K562 (cell line): ENCODE results near the gene CLEC3B. TPM values are rescaled to one million over a fixed set of nuclear protein-coding genes. Genes with fewer than 3 reads are reported as not detected.

Source experiments
- ATAC-seq: fragments of 200-7000 bp; cut with Tn5 transposase; 3 replicates; pipeline ENCODE4 v1.9.1; 2020; ENCODE audit warnings: moderate library complexity
- BruUV-seq: library from RNA; stranded (reverse); fragments of 400-500 nt; replicated peaks from 2 replicates; lab custom pipeline; 2021; lab: Mats Ljungman, UMichigan
- CTCF ChIA-PET: fragments of 300-600 bp; formaldehyde crosslinking; extraction: SDS; loops from one replicate; lab custom pipeline; 2021; ENCODE audit warnings: low intra/inter-chr PET ratio; lab: Yijun Ruan, JAX
- POLR2A ChIA-PET: fragments of 300-600, 350-650 bp; sonication (Branson Sonifier 250); formaldehyde crosslinking; extraction: SDS; loops from one replicate; lab custom pipeline; 2021; ENCODE audit warnings: antibody characterized with exemption, inconsistent platforms; lab: Yijun Ruan, JAX
- DNase-seq, 4 experiments: peaks; one replicate each; pipeline versions ENCODE4 v3.0.0 to v3.0.0-alpha.2; 2011 to 2018; ENCODE audit warnings: low spot score in 3 of 4, mixed read lengths in 3 of 4; ENCODE audit errors: extremely low read depth in 1 of 4
- FAIRE-seq: peaks from 2 replicates; lab custom pipeline; 2011; peaks lifted over from hg19 to GRCh38; lab: Jason Lieb, UNC
- H2AFZ ChIP-seq: 2 replicates; pipeline ENCODE4 v1.6.0; 2011; ENCODE audit warnings: low read depth, low read length, control low read depth, inconsistent platforms
- H3K27ac ChIP-seq: fragments of 200-600 bp; 3 replicates; pipeline ENCODE4 v1.8.0; 2011; ENCODE audit warnings: low read depth, mild to moderate bottlenecking, control low read depth, inconsistent platforms, low read length, moderate library complexity, mixed read lengths; ENCODE audit errors: extremely low read depth
- H3K27me3 ChIP-seq, 2 experiments: fragments of 300-600 bp in 1 of 2; 2 replicates in 1 of 2; 3 replicates in 1 of 2; pipeline versions ENCODE4 v1.6.0 to v1.8.0; 2011; ENCODE audit warnings: inconsistent platforms in 2 of 2, low read length in 2 of 2, mild to moderate bottlenecking in 1 of 2, mixed read lengths in 1 of 2, moderate library complexity in 1 of 2; ENCODE audit not compliant: control insufficient read depth in 2 of 2, insufficient read depth in 2 of 2
- H3K36me3 ChIP-seq: fragments of 300-600 bp; 3 replicates; pipeline ENCODE4 v1.8.0; 2011; ENCODE audit warnings: mild to moderate bottlenecking, low read length, inconsistent platforms; ENCODE audit not compliant: control insufficient read depth, insufficient read depth
- H3K4me1 ChIP-seq, 2 experiments: fragments of 200-600 bp in 1 of 2; replicated peaks in 1 of 2; 2 replicates in 1 of 2; 3 replicates in 1 of 2; pipeline versions ENCODE4 v1.5.1 to v1.8.0; 2011; ENCODE audit warnings: inconsistent platforms in 2 of 2, low read length in 2 of 2, mild to moderate bottlenecking in 1 of 2, mixed read lengths in 1 of 2, moderate library complexity in 1 of 2; ENCODE audit not compliant: control insufficient read depth in 2 of 2, insufficient read depth in 2 of 2
- H3K4me2 ChIP-seq: 2 replicates; pipeline ENCODE4 v1.6.1; 2011; ENCODE audit warnings: low read length, control low read depth, inconsistent platforms, mixed read lengths; ENCODE audit not compliant: insufficient read depth
- H3K4me3 ChIP-seq: fragments of 200-600 bp; sonication (generic), shearing (Covaris generic); 2 replicates; pipeline ENCODE4 v1.5.1; 2016; ENCODE audit warnings: control low read depth, inconsistent platforms
- H3K79me2 ChIP-seq: fragments of 200-600 bp; 3 replicates; pipeline ENCODE4 v1.8.0; 2011; ENCODE audit warnings: low read length, inconsistent platforms; ENCODE audit not compliant: control insufficient read depth, insufficient read depth
- H3K9ac ChIP-seq, 2 experiments: 2 replicates each; pipeline versions ENCODE4 v1.6.0 to v1.6.1; 2011; ENCODE audit warnings: low read depth in 2 of 2, low read length in 2 of 2, control low read depth in 1 of 2, inconsistent platforms in 1 of 2, mild to moderate bottlenecking in 1 of 2, mixed read lengths in 1 of 2; ENCODE audit not compliant: insufficient read depth in 1 of 2
- H3K9me1 ChIP-seq: one replicate; pipeline ENCODE4 v1.6.0; 2011; ENCODE audit warnings: inconsistent platforms, mild to moderate bottlenecking, low read length, moderate library complexity; ENCODE audit not compliant: control insufficient read depth, insufficient read depth
- H3K9me3 ChIP-seq: replicated peaks from 2 replicates; pipeline ENCODE4 v1.5.1; 2011; ENCODE audit warnings: low read depth, low read length, inconsistent platforms; ENCODE audit not compliant: control insufficient read depth, insufficient read depth
- H4K20me1 ChIP-seq: replicated peaks from 2 replicates; pipeline ENCODE4 v1.6.1; 2011; ENCODE audit warnings: low read length, inconsistent platforms, mixed read lengths; ENCODE audit not compliant: control insufficient read depth, insufficient read depth
- BRD4 ChIP-seq: fragments of 200-600 bp; sonication (generic); IDR thresholded peaks from 2 replicates; pipeline ENCODE4 v1.6.1; 2017; ENCODE audit warnings: inconsistent platforms
- FOXK2 ChIP-seq, 2 experiments: fragments of 450-650 bp; IDR thresholded peaks in 1 of 2; conservative IDR thresholded peaks in 1 of 2; 2 replicates each; pipeline ENCODE4 v1.6.1; 2016; ENCODE audit warnings: low read depth in 2 of 2, mild to moderate bottlenecking in 1 of 2
- JUND ChIP-seq, 2 experiments: IDR thresholded peaks; 2 replicates in 1 of 2; 3 replicates in 1 of 2; pipeline ENCODE4 v1.6.1; 2011; ENCODE audit warnings: borderline replicate concordance in 2 of 2, low read depth in 2 of 2, low read length in 2 of 2, improper control_type of control experiment in 1 of 2, missing biosample characterization in 1 of 2, missing genetic modification characterization in 1 of 2, missing genetic modification reagents in 1 of 2
- KLF13 ChIP-seq: fragments of 450-650 bp; IDR thresholded peaks from 2 replicates; pipeline ENCODE4 v1.6.1; 2016; ENCODE audit warnings: missing genetic modification characterization, low read depth, mild to moderate bottlenecking, missing compliant biosample characterization, moderate library complexity, borderline replicate concordance
- MTA1 ChIP-seq: fragments of 450-650 bp; IDR thresholded peaks from 2 replicates; pipeline ENCODE4 v1.6.1; 2017; ENCODE audit warnings: borderline replicate concordance
- MTF1 ChIP-seq: fragments of 250-450 bp; sonication (Bioruptor Pico); IDR thresholded peaks from 2 replicates; pipeline ENCODE4 v1.9.0; 2021; ENCODE audit warnings: moderate library complexity, mild to moderate bottlenecking, inconsistent platforms, borderline replicate concordance
- PHF20 ChIP-seq: fragments of 450-650 bp; IDR thresholded peaks from 2 replicates; pipeline ENCODE4 v1.6.1; 2018; ENCODE audit not compliant: partially characterized antibody
- RBM14 ChIP-seq: fragments of 200-400 bp; formaldehyde crosslinking; IDR thresholded peaks from 2 replicates; pipeline ENCODE4 v1.6.1; 2018; ENCODE audit warnings: low read depth, mild to moderate bottlenecking, low read length, moderate library complexity, borderline replicate concordance; ENCODE audit not compliant: insufficient read depth
- SNRNP70 ChIP-seq: fragments of 200-400 bp; formaldehyde crosslinking; optimal IDR thresholded peaks from 2 replicates; pipeline ENCODE3; 2017; ENCODE audit warnings: low read depth, low read length
- ZSCAN29 ChIP-seq: fragments of 450-650 bp; IDR thresholded peaks from 2 replicates; pipeline ENCODE4 v1.6.1; 2017
- WGBS: fragments of 100-300 bp; shearing (Covaris generic); methylation state at CpG from one replicate; pipeline ENCODE4 v1.1.6; 2016; ENCODE audit warnings: low coverage, mixed read lengths; ENCODE audit not compliant: insufficient coverage; ENCODE audit errors: missing lambda C conversion rate; 5-methylcytosine and 5-hydroxymethylcytosine counted together
- in situ Hi-C: fragments of 300-500 bp; cut with MboI; formaldehyde crosslinking; loops from 4 replicates; pipeline ENCODE4 v1.15.0; 2018; ENCODE audit warnings: inconsistent platforms, mixed read lengths
- intact Hi-C: fragments of 100-400 bp; cut with micrococcal nuclease; formaldehyde crosslinking; loops from 2 replicates; pipeline ENCODE4 v1.14.2; 2022
- polyA plus RNA-seq, 8 experiments: library from polyadenylated mRNA; depleted of rRNA in 4 of 8; stranded (reverse) in 5 of 8; unstranded in 3 of 8; fragments of >200 nt; fragmentation: Nextera tagmentation in 2 of 8; fragmentation: Illumina TruSeq in 1 of 8; extraction: Ambion mirVana in 2 of 8; extraction: Trizol in 1 of 8; gene quantifications; 2 replicates each; pipeline versions ENCODE4 v1.2.1 to v1.2.3, GENCODE V29; 2011 to 2014; ENCODE audit warnings: inconsistent platforms in 1 of 8, missing spikeins in 1 of 8
- total RNA-seq, 7 experiments: library from RNA; depleted of rRNA in 6 of 7; stranded (reverse); fragments of >200 nt in 6 of 7; fragmentation: Illumina TruSeq in 2 of 7; extraction: Trizol in 2 of 7; gene quantifications; 2 replicates each; pipeline versions ENCODE4 v1.2.1 to v1.2.3, GENCODE V29; 2011 to 2021; ENCODE audit warnings: low replicate concordance in 1 of 7
- TF ChIP-seq, protein P1 (sequence below): fragments of 250-450 bp; sonication (Bioruptor Pico); IDR thresholded peaks from 2 replicates; pipeline ENCODE4 v1.8.0; 2021; ENCODE audit warnings: mild to moderate bottlenecking, moderate library complexity
- TF ChIP-seq, protein P2 (sequence below), 2 experiments: fragments of 450-650 bp in 1 of 2; sonication (generic) in 1 of 2; formaldehyde crosslinking in 1 of 2; IDR thresholded peaks in 1 of 2; conservative IDR thresholded peaks in 1 of 2; 2 replicates each; pipeline versions ENCODE4 v1.6.1 to v1.8.1; 2016 to 2023; ENCODE audit warnings: mild to moderate bottlenecking in 2 of 2, moderate library complexity in 2 of 2, inconsistent platforms in 1 of 2, missing genetic modification reagents in 1 of 2
- TF ChIP-seq, protein P3 (sequence below): fragments of 250-450 bp; sonication (Bioruptor Pico); IDR thresholded peaks from 2 replicates; pipeline ENCODE4 v1.5.1; 2021; ENCODE audit warnings: mild to moderate bottlenecking
- TF ChIP-seq, protein P4 (sequence below): fragments of 450-650 bp; IDR thresholded peaks from 2 replicates; pipeline ENCODE4 v1.6.1; 2016
- TF ChIP-seq, protein P5 (sequence below): sonication (generic); formaldehyde crosslinking; IDR thresholded peaks from 2 replicates; pipeline ENCODE4 v1.8.0; 2023; ENCODE audit warnings: mild to moderate bottlenecking, missing genetic modification reagents

CLEC3B gene
- total and polyA plus RNA-seq, 9 of the 15 experiments (the other 6 are each of a cell fraction or from before 2014, with no cell fraction given) = not detected

DNA sequence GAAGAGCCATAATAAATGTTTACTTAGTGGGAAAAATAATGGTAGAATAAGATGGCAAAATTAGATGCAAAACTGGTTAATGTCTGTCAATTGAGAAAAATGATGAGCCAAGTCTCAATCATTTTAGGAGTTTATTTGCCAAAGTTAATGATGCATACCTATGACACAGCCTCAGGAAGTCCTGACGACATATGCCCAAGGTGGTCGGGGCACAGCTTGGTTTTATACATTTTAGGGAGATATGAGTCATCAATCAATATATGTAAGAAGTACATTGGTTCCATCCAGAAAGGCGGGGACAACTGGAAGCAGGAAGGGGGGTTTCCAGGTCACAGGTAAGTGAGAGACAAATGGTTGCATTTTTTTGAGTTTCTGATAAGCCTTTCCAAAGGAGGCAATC lies 31.5 kb downstream of the CLEC3B start:
- H4K20me1 ChIP-seq = no peaks in the 10 kb centered on the region
- BruUV-seq = no TSS peak
- intact Hi-C loops = no loop called here
- no peaks in the 10 kb centered on the region for H3K9me1 ChIP-seq
- CTCF ChIA-PET = no interaction called here
- no peak overlapping the region for H3K27ac ChIP-seq
- no peaks in the 10 kb centered on the region for H3K27me3 ChIP-seq
- FAIRE-seq (no peak), DNase-seq (no peak), ATAC-seq (no peak)
- peaks cover 25 to 82% of the 10 kb centered on the region in 2 experiments for H3K4me1 ChIP-seq
- in situ Hi-C loops = no loop called here
- no peaks in the 10 kb centered on the region for H3K9me3 ChIP-seq
- POLR2A ChIA-PET = interaction anchor here (1.1 to 1.3 kb wide), 3 partner anchors 15 to 119 kb away, joined by 3 to 4 read pairs (median 4); no protein-coding TSS in a partner anchor
- H3K36me3 ChIP-seq = no peaks in the 10 kb centered on the region
- no peak overlapping the region for H3K4me2 ChIP-seq
- H2AFZ ChIP-seq = no peak overlapping the region
- H3K9ac ChIP-seq = no peak overlapping the region
- H3K79me2 ChIP-seq = no peaks in the 10 kb centered on the region
- H3K4me3 ChIP-seq = no peak overlapping the region
- 67% methylated on average over 3 of the region's 3 CpGs for WGBS
- TF ChIP-seq JUND (IDR thresholded peaks at IDR 0.05; ENCODE audit: borderline replicate concordance, low read depth, low read length) (peak; percentile 47; the same call in 1 of the 2 replicates), JUND (tag; IDR thresholded peaks at IDR 0.05; ENCODE audit: borderline replicate concordance, low read depth, low read length) (peak; percentile 8; the same call in 1 of the 3 replicates), BRD4 (peak; percentile 23; the same call in 1 of the 2 replicates), ZSCAN29 (no peak), PHF20 (no peak), MTF1 (CRISPR knock-in tag) (no peak), KLF13 (tag) (no peak), FOXK2 (conservative IDR thresholded peaks at IDR 0.05 in 1 of 2, IDR thresholded peaks at IDR 0.05 in 1 of 2; ENCODE audit: low read depth in 2 of 2) (no peak), SNRNP70 (no peak), MTA1 (no peak), RBM14 (no peak)
- TF ChIP-seq, protein P1, sequence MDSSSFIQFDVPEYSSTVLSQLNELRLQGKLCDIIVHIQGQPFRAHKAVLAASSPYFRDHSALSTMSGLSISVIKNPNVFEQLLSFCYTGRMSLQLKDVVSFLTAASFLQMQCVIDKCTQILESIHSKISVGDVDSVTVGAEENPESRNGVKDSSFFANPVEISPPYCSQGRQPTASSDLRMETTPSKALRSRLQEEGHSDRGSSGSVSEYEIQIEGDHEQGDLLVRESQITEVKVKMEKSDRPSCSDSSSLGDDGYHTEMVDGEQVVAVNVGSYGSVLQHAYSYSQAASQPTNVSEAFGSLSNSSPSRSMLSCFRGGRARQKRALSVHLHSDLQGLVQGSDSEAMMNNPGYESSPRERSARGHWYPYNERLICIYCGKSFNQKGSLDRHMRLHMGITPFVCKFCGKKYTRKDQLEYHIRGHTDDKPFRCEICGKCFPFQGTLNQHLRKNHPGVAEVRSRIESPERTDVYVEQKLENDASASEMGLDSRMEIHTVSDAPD (CRISPR knock-in tag) = no peak
- TF ChIP-seq, protein P2, sequence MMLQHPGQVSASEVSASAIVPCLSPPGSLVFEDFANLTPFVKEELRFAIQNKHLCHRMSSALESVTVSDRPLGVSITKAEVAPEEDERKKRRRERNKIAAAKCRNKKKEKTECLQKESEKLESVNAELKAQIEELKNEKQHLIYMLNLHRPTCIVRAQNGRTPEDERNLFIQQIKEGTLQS (IDR thresholded peaks at IDR 0.05) = peak; percentile 74
- TF ChIP-seq, protein P2 (CRISPR knock-in tag; conservative IDR thresholded peaks at IDR 0.05) = no peak
- TF ChIP-seq, protein P3, sequence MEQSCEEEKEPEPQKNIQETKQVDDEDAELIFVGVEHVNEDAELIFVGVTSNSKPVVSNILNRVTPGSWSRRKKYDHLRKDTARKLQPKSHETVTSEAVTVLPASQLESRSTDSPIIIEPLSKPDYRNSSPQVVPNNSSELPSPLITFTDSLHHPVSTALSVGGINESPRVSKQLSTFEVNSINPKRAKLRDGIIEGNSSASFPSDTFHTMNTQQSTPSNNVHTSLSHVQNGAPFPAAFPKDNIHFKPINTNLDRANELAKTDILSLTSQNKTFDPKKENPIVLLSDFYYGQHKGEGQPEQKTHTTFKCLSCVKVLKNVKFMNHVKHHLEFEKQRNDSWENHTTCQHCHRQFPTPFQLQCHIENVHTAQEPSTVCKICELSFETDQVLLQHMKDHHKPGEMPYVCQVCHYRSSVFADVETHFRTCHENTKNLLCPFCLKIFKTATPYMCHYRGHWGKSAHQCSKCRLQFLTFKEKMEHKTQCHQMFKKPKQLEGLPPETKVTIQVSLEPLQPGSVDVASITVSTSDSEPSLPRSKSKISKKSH = no peak
- TF ChIP-seq, protein P4, sequence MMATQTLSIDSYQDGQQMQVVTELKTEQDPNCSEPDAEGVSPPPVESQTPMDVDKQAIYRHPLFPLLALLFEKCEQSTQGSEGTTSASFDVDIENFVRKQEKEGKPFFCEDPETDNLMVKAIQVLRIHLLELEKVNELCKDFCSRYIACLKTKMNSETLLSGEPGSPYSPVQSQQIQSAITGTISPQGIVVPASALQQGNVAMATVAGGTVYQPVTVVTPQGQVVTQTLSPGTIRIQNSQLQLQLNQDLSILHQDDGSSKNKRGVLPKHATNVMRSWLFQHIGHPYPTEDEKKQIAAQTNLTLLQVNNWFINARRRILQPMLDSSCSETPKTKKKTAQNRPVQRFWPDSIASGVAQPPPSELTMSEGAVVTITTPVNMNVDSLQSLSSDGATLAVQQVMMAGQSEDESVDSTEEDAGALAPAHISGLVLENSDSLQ = no peak
- TF ChIP-seq, protein P5, sequence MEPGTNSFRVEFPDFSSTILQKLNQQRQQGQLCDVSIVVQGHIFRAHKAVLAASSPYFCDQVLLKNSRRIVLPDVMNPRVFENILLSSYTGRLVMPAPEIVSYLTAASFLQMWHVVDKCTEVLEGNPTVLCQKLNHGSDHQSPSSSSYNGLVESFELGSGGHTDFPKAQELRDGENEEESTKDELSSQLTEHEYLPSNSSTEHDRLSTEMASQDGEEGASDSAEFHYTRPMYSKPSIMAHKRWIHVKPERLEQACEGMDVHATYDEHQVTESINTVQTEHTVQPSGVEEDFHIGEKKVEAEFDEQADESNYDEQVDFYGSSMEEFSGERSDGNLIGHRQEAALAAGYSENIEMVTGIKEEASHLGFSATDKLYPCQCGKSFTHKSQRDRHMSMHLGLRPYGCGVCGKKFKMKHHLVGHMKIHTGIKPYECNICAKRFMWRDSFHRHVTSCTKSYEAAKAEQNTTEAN (CRISPR knock-in tag) = no peak
